Colon (tissue), 2 donors: ENCODE measurements around the gene IPO4.

Source experiments
- FAIRE-seq: peaks from 2 replicates; lab custom pipeline; 2012; peaks lifted over from hg19 to GRCh38; lab: Jason Lieb, UNC
- donor health status: control.
- donor health status: control.

Gene IPO4

DNA sequence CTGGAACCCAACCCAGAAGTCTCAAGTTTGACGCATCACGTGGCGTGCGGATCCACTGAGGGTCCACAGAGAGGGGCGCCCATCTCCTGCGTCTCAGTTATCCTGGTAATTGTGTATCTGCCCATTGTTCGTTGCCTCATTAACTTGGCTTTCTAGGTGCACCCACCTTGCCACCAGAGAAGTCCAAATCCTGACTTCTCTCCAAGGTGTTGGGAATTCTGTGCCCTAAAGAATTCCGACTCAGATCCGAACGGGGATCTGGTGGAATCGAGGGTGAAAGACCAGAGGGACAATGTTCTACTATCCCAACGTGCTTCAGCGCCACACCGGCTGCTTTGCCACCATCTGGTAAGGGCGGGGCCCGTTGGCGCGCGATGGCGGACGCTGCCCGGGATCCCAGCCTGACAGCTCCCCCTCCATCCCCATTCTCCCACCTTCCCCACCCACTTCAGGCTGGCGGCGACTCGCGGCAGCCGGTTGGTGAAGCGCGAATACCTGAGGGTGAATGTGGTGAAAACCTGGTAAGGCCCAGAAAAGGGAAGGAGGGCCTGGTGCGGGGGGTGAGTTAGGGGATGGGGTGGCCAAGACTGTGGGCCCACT lies 16.3 kb downstream of the IPO4 start:
- no peak for FAIRE-seq

DNA sequence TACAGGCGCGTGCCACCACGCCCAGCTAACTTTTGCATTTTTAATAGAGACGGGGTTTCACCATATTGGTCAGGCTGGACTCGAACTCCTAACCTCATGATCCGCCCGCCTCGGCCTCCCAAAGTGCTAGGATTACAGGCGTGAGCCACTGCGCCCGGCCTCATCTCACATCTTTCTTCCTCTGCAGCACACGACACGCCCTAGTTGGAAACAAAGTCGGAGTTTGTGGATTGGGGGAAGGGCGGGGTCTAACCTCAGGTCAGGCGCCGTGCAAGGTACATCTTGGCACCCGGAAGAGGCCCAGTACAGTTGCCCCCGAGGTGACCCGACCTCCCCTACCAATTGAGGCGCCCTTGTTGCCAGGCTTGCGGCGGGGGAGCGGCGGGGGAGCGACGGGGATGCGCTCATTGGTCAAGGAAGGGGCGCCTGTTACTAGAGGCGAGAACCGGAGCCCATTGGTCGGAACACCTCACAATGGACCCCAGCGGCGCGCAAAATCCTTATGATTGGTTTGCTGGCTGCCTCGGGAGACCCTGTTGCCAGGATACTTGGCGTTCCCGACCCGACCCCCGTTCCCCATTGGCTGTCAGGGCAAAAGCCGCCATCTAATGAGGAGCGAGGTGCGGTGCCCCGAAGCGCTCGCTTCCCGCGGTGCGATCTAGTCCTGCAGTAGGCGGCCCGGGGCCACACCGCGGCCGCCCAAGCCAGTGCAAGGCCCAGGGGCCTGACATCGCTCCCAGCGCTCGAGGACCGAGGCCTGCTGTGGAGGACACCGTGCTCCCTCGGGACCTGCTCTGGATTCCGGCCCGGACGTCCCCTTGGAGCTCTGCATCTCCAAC lies 17.0 kb downstream of the IPO4 start, which contains the start of gene REC8:
Gene REC8, plus strand, starts transcription at position 659 of the 839 bp plus-strand sequence. CDS start 473 bp downstream, outside the sequence.
- FAIRE-seq = no peak

DNA sequence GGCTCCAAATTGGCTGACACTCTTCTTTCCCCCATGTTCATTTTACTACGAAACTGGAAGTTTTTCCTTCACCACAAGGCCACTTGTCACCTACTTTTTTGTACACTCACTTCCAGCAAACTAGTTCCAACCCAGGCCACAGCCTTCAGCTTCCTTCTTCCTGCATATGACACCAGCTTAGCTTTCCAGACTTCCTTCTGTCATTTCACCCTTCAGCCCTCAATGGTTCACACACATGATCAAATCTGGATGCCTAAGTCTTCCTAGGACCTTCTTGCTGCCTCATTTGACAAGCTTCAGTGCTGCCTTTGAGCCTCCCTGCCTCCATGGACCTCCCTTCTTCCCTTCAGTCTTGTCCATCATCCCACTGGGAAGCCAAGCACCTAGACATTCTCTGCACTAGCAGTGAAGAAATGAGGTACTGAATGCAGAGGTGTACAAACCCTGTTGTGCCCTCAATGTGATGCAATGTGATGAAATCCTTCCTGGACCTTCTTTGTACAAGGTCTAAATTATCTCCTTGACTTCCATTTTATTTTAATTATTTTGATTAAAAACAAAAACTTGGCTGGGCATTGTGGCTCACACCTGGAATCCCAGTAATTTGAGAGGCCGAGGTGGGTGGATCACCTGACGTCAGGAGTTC lies 21.0 kb downstream of the IPO4 start:
- no peak for FAIRE-seq

DNA sequence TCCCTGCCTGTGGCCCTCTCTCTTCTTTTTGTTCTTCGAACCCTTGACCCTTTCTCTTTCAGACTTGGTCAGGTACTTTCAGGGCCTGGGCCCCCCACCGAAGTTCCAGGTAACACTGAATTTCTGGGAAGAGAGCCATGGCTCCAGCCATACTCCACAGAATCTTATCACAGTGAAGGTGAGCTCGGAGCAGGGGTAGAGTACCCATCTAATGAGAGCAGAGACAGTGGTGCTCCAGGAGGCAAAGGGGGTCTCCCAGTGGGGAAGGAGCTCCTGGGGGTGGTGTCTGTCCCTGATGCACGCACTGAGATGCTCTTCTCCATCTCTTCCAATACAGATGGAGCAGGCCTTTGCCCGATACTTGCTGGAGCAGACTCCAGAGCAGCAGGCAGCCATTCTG lies 22.8 kb downstream of the IPO4 start:
- no peak for FAIRE-seq

DNA sequence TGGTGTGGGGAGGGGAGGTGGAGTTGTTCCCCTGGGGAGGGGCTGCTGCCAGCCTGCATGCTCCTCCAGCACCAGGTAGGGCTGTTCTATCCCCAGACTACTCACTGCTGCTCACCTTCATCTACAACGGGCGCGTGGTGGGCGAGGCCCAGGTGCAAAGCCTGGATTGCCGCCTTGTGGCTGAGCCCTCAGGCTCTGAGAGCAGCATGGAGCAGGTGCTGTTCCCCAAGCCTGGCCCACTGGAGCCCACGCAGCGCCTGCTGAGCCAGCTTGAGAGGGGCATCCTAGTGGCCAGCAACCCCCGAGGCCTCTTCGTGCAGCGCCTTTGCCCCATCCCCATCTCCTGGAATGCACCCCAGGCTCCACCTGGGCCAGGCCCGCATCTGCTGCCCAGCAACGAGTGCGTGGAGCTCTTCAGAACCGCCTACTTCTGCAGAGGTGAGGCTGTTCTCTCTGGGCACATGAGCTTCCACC lies 24.1 kb downstream of the IPO4 start:
- FAIRE-seq = no peak

DNA sequence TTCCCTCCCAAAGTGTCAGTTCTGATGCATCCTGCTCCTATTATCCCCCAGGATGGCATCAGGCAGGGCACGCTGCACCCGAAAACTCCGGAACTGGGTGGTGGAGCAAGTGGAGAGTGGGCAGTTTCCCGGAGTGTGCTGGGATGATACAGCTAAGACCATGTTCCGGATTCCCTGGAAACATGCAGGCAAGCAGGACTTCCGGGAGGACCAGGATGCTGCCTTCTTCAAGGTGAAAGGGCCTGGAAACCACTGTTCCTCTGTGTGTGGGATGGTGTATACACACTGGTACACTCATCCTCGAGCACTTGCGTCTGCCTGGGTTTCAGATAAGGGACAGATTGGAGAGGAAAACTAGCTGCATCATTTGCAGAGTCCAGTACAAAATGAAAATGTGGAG lies 26.5 kb downstream of the IPO4 start:
- no peak for FAIRE-seq

DNA sequence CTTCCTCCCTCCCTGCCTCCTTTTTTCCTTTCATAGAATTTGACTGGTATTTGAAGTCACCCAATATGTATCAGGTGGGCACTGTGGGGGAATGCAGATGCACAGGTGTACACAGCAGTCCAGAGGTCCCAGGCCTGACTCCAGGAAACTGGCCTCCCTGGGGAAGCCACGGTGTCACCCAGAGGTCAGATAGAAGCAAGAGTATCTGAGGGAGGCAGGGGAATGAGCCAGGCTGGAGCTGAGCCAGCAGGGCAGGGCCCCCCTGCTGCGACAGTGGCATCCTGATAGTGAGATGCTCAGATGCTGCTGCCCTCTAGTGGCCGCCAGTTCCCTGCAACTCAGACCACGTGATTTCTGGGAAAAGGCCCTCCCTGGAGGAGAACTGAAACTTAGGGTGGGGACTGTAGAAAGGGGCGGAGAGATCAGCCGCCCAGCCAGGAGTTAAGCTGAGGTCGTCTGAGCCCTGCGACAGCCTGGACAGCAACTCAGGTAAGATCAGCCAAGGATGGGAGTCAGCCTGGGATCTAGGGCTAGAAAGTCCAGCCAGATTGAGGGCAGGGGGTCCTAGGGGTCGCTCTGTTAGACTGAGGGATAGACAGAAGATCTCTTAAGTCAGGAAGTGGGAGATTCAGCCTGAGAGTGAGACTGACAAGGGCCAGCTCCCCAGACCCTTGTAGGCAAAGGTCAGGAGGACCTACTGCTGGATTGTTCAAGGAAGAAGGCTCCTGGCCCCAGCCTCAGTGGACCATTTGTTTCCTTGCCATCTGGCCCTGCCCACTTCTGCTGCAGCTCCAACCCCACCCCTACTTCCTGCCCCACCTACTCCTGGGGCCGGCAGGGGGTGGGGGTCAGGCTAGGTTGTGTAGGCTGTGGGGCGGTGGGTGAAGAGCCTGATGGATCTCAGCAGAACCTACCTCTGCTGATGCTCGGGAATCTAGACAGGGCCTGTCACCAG lies 27.5 kb downstream of the IPO4 start, which contains the start of gene IRF9:
Gene IRF9, plus strand, starts transcription at position 416 of the 955 bp plus-strand sequence. CDS start 880 bp downstream, outside the sequence.
- FAIRE-seq = no peak

DNA sequence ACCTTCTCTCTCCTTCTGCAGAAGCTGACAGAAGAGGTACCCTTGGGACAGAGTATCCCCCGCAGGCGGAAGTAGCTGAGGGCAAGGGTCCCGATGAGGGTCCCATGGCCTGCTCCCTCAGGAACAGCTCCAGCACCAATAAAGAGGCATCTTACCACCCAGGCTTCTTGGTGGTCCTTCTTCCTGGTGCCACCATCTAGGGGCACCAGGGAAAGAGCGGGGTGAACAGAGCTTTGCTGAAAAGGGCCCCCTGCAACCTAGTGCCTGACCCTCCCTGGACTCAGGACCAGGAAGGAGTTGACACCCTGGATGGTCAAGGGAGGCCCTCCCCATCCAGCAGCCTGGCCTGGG lies 28.1 kb downstream of the IPO4 start:
- FAIRE-seq = no peak

DNA sequence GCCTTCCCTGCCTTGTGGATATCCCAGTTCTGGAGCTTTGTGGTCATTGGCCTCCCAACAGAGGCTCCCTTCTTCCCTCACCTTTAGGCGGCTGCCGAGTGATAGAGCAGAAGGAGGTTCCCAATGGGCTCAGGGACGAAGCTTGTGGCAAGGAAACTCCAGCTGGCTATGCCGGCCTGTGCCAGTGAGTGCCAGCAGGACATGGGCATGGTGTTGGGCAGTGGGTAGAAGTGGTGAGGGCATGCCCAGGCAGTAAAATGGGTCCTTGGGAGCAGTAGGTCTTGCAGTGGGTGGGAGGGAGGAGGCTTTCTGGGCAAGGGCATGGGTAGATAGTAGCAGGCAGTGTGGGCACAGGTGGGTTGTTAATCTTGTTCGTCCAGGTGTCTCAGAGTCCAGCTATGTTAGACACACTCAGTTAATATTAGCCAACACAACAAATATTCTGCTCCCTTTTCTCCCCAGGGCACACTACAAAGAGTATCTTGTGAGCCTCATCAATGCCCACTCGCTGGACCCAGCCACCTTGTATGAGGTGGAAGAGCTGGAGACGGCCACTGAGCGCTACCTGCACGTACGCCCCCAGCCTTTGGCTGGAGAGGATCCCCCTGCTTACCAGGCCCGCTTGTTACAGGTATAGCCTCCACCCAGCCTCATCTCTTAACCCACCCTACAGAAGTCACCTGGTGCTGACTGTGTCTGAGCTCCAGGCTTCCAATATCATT lies 28.7 kb downstream of the IPO4 start:
- FAIRE-seq = no peak

DNA sequence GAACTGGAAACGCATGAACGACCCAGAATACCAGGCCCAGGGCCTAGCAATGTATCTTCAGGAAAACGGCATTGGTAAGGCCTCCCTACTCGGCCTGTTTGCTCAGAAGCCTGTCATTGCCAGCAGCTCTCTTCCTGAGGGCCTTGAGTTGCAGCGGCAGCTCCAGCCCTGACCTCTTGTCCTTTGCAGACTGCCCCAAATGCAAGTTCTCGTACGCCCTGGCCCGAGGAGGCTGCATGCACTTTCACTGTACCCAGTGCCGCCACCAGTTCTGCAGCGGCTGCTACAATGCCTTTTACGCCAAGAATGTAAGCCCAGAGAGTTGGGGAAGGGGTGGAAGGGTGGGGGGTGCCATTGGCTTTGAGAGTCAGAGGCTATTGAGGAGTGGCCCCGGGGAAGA lies 31.3 kb downstream of the IPO4 start:
- no peak for FAIRE-seq

DNA sequence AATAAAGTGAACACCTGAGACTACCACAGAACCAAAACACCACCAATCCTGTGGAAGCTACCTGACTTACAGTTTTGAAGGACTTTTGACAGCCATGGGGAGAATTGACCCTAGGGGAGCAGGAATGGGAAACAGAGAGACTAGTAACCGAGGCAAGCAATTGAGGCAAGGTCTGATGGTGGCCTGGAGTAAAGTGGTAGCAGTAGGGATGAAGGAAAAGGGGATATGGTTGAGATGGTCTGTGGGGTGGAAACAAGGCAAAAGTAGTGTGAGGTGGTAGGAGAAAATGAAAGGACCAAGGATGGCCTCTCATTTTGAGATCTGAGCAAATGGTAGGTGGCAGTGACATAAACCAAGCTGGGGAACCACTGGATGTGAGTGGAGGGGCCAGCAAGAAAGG lies 31.8 kb downstream of the IPO4 start:
- FAIRE-seq = no peak

DNA sequence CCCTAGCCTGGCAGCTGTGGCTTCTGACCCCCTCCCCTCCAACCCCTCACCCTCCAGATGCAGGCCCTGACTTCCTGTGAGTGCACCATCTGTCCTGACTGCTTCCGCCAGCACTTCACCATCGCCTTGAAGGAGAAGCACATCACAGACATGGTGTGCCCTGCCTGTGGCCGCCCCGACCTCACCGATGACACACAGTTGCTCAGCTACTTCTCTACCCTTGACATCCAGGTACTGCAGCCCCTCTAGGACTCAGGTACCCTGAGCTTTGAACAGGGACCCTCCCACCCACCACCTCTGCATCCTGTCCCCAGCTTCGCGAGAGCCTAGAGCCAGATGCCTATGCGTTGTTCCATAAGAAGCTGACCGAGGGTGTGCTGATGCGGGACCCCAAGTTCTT lies 33.5 kb downstream of the IPO4 start:
- no peak for FAIRE-seq

DNA sequence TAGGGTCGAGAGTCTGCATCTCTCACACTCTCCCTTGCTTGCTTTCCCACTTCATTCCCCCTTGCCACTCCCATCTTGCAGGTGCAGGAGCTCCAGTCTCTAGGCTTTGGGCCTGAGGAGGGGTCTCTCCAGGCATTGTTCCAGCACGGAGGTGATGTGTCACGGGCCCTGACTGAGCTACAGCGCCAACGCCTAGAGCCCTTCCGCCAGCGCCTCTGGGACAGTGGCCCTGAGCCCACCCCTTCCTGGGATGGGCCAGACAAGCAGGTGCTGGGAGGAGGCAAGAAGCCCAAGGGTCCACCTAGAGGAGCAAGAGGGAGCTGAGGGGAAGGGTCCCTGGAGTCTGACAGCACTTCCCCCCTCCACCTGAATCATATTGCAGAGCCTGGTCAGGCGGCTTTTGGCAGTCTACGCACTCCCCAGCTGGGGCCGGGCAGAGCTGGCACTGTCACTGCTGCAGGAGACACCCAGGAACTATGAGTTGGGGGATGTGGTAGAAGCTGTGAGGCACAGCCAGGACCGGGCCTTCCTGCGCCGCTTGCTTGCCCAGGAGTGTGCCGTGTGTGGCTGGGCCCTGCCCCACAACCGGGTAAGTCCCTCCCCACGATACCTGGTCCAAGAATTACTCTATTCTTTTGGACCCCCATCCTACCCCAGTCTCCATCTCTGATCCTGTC lies 37.1 kb downstream of the IPO4 start:
- no peak for FAIRE-seq

DNA sequence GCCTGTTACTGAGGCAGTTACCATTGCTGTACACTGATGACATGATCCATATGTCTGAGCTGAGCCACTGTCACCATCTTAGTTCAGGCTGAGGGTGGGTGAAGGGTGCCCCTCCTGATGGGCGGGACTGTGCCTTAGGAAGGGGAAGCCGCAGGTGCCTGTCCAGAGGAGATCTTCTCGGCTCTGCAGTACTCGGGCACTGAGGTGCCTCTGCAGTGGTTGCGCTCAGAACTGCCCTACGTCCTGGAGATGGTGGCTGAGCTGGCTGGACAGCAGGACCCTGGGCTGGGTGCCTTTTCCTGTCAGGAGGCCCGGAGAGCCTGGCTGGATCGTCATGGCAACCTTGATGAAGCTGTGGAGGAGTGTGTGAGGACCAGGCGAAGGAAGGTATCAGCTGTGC lies 37.6 kb downstream of the IPO4 start:
- FAIRE-seq = no peak

DNA sequence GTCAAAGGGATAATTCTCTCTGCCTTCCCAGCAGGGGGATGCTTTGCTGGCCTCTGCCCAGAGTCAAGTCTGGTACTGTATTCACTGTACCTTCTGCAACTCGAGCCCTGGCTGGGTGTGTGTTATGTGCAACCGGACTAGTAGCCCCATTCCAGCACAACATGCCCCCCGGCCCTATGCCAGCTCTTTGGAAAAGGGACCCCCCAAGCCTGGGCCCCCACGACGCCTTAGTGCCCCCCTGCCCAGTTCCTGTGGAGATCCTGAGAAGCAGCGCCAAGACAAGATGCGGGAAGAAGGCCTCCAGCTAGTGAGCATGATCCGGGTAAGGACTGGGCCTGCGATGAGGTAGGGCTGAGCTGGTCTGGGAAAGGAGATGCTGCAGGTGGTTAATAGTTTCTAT lies 38.0 kb downstream of the IPO4 start:
- no peak for FAIRE-seq

DNA sequence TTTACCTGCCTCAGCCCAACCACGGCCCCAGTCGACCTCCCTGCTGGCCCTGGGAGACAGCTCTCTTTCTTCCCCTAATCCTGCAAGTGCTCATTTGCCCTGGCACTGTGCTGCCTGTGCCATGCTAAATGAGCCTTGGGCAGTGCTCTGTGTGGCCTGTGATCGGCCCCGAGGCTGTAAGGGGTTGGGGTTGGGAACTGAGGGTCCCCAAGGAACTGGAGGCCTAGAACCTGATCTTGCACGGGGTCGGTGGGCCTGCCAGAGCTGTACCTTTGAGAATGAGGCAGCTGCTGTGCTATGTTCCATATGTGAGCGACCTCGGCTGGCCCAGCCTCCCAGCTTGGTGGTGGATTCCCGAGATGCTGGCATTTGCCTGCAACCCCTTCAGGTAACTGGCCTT lies 38.6 kb downstream of the IPO4 start:
- FAIRE-seq = no peak

DNA sequence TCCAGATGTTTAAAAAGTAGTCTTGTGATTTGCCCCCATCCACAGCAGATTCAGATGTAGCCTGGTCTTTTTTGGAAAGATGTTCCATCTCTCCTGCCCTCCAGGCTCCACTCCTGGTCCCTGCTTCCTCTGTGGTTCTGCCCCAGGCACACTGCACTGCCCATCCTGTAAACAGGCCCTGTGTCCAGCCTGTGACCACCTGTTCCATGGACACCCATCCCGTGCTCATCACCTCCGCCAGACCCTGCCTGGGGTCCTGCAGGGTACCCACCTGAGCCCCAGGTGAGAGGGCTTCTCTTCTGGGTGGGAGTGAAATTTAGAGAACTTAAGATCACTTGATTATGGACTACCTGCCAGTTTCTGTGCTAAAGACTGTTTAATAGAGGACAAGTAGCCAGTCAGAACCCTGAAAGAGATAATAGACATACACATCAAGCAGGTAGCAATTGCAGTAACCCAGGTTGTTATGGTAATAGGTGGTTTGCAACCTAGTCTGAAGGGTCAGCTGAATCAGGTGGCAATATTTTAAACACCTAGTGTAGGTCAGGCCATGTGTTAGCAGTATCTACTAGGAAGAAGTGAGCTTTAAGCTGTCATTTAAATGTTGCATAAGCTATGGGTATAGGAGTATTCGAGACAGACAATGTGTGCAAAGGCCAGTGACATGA lies 39.2 kb downstream of the IPO4 start:
- no peak for FAIRE-seq

DNA sequence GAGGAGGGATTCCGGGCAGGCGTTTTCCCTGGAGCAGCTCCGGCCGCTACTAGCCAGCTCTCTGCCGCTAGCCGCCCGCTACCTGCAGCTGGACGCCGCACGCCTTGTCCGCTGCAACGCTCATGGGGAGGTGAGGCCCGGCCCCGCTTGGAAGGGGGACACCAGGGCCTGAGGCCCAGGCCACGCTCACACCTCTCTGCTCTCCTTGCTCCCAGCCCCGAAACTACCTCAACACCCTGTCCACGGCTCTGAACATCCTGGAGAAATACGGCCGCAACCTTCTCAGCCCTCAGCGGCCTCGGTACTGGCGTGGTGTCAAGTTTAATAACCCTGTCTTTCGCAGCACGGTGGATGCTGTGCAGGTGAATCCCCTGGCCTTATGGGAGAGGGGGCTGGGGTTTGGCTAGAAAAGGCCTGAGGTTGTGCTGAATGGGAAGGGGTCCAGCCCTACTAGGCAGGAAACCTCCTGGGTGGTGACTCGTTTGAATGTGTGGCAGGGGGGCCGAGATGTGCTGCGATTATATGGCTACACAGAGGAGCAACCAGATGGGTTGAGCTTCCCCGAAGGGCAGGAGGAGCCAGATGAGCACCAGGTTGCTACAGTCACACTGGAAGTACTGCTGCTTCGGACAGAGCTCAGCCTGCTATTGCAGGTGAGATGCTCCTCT lies 40.7 kb downstream of the IPO4 start:
- no peak for FAIRE-seq

DNA sequence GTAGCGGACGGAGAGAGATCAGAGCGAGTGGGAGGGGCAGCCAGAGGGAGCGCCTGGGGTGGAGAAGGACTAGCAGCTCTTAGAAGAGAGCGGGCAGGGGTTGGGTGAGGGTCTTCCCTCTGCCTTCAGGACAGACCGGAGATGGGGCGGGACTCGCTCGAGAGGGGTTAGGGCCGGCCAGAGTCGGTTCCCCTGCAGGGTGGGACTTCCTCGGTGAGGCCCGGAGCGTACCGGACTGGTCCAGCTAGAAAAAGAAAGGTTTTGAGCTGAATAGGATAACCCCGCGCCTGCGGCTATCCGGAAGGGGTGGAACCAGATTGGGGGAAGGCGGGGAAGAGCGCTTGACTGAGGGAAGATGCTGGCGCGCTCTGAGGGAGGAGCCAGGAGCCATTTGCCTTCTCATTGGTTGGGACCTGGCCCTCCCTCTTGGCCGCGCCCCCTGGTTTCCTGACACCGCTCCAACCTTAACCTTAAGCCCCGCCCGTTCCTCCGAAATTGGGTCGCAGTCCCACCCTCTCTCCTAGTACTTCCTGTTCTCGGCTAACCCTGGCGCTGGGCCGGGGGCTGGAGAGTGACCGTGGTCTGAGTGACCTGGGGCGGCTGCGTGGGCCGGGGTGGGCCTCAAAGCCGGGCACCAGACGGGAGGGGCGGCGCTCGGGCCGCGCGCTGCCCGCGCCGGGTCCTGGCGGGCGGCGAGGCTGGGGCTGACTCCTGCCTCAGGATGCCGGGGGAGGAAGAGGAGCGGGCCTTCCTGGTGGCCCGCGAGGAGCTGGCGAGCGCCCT lies 41.4 kb downstream of the IPO4 start, which contains the start of gene RNF31:
Gene RNF31, plus strand, starts transcription at position 521 of the 783 bp plus-strand sequence. Its CDS starts 201 bp downstream, at position 722.
- no peak for FAIRE-seq
